NCI-H2196 treated with DMSO at 0.1 percent for 48 hours (cell line): Measurements from ENCODE around the gene RGS21.
"Not testable (repeated sequence)": the region's sequence is repeated elsewhere in the genome, so short reads cannot be mapped to it uniquely, and the experiment has no call there.

Source experiments
- DNase-seq: peaks from one replicate; lab custom pipeline; 2025; ENCODE audit not compliant: unreplicated experiment; lab: John Stamatoyannopoulos, UW

The RGS21 gene

GRCh38 chr1:192316942-192317450 lies at the start of gene RGS21:
TSS of gene RGS21 (plus strand) at chr1:192316992. CDS start at chr1:192343037, 26,045 bp downstream.
- DNase-seq: no peak

- DNase-seq: no peak
Observed at GRCh38 chr1:192268468-192269052, 48.2 kb upstream of the RGS21 start.

GRCh38 chr1:192270398-192270797 lies 46.4 kb upstream of the RGS21 start:
- DNase-seq: no peak

GRCh38 chr1:192272732-192273131 lies 44.1 kb upstream of the RGS21 start:
- DNase-seq: no peak

- no peak for DNase-seq
Observed at GRCh38 chr1:192274588-192274987, 42.2 kb upstream of the RGS21 start.

GRCh38 chr1:192277635-192278034 lies 39.2 kb upstream of the RGS21 start:
- no peak for DNase-seq

- no peak for DNase-seq
Observed at GRCh38 chr1:192284927-192285326, 31.9 kb upstream of the RGS21 start.

GRCh38 chr1:192303029-192303428 lies 13.8 kb upstream of the RGS21 start:
- DNase-seq: no peak

GRCh38 chr1:192308314-192308713 lies 8.5 kb upstream of the RGS21 start:
- not testable (repeated sequence) for DNase-seq

- no peak for DNase-seq
Observed at GRCh38 chr1:192311281-192311680, 5.5 kb upstream of the RGS21 start.

GRCh38 chr1:192327997-192328396 lies 11.2 kb downstream of the RGS21 start:
- no peak for DNase-seq

- DNase-seq: no peak
Observed at GRCh38 chr1:192342842-192343241, 26.1 kb downstream of the RGS21 start.

GRCh38 chr1:192343344-192343743 lies 26.6 kb downstream of the RGS21 start:
- no peak for DNase-seq

GRCh38 chr1:192349314-192349713 lies 32.5 kb downstream of the RGS21 start:
- no peak for DNase-seq

GRCh38 chr1:192350356-192350755 lies 33.6 kb downstream of the RGS21 start:
- DNase-seq: no peak

- DNase-seq: no peak
Observed at GRCh38 chr1:192351550-192351949, 34.8 kb downstream of the RGS21 start.

GRCh38 chr1:192357924-192358323 lies 41.1 kb downstream of the RGS21 start:
- DNase-seq: no peak

GRCh38 chr1:192358402-192358801 lies 41.6 kb downstream of the RGS21 start:
- no peak for DNase-seq

GRCh38 chr1:192358822-192359221 lies 42.0 kb downstream of the RGS21 start:
- no peak for DNase-seq

- no peak for DNase-seq
Observed at GRCh38 chr1:192363177-192363576, 46.4 kb downstream of the RGS21 start.

- DNase-seq: no peak
Observed at GRCh38 chr1:192367436-192367835, 50.6 kb downstream of the RGS21 start.

- DNase-seq: no peak
Observed at GRCh38 chr1:192375306-192375705, 58.5 kb downstream of the RGS21 start.

- no peak for DNase-seq
Observed at GRCh38 chr1:192376374-192376773, 59.6 kb downstream of the RGS21 start.
